Bronchial epithelial cell (primary cell): Measurements from ENCODE around the gene AQP5. TPM values are rescaled to one million over a fixed set of nuclear protein-coding genes. Genes with fewer than 3 reads are reported as not detected.

Experiments
- DNase-seq: peaks from one replicate; pipeline ENCODE4 v3.0.0-alpha.2; 2010; ENCODE audit warnings: low read depth
- FAIRE-seq: peaks from 2 replicates; lab custom pipeline; 2011; peaks lifted over from hg19 to GRCh38; lab: Jason Lieb, UNC
- H3K27me3 ChIP-seq: 2 replicates; pipeline ENCODE4 v1.5.1; 2011; ENCODE audit warnings: low read length; ENCODE audit not compliant: control insufficient read depth, insufficient read depth
- H3K36me3 ChIP-seq: 2 replicates; pipeline ENCODE4 v1.5.1; 2011; ENCODE audit warnings: low read length; ENCODE audit not compliant: control insufficient read depth, insufficient read depth
- H3K4me3 ChIP-seq: 2 replicates; pipeline ENCODE4 v1.5.1; 2011; ENCODE audit warnings: mild to moderate bottlenecking, low read depth, low read length, control low read depth
- CTCF ChIP-seq: IDR thresholded peaks from 2 replicates; pipeline ENCODE4 v1.5.1; 2011; ENCODE audit warnings: mild to moderate bottlenecking, moderate library complexity, low read length, control low read depth, inconsistent platforms; ENCODE audit not compliant: insufficient read depth, severe bottlenecking
- total RNA-seq: library from RNA; depleted of rRNA; stranded (reverse); fragments of >200 nt; gene quantifications from 2 replicates; pipeline ENCODE4 v1.2.1, GENCODE V29; 2014

Gene AQP5
- total RNA-seq, 1 donor from 2014 or later = 1.3 TPM

GRCh38 chr12:49944718-49945117, 17.0 kb upstream of the AQP5 start:
- H3K27me3 ChIP-seq = no peaks in the 10 kb centered on the region
- TF ChIP-seq CTCF = no peak
- FAIRE-seq (no peak), DNase-seq (no peak)
- H3K4me3 ChIP-seq = no peak overlapping the region
- no peaks in the 10 kb centered on the region for H3K36me3 ChIP-seq

GRCh38 chr12:49945394-49946080, 16.1 kb upstream of the AQP5 start:
- no peak for FAIRE-seq
- peak; percentile 66 for DNase-seq

GRCh38 chr12:49946086-49946485, 15.6 kb upstream of the AQP5 start:
- Histone ChIP-seq H3K36me3 (no peaks in the 10 kb centered on the region), H3K4me3 (no peak overlapping the region), H3K27me3 (no peaks in the 10 kb centered on the region)
- FAIRE-seq (no peak), DNase-seq (no peak)
- no peak for TF ChIP-seq CTCF

More at GRCh38 chr12:49945394-49946080, 16.1 kb upstream of the AQP5 start:
- H3K4me3 ChIP-seq = no peak overlapping the region
- H3K27me3 ChIP-seq = no peaks in the 10 kb centered on the region
- peak; percentile 96 for TF ChIP-seq CTCF
- H3K36me3 ChIP-seq = no peaks in the 10 kb centered on the region

GRCh38 chr12:49946497-49946896, 15.2 kb upstream of the AQP5 start:
- no peak for DNase-seq
- H3K36me3 ChIP-seq = no peaks in the 10 kb centered on the region
- FAIRE-seq = no peak
- H3K27me3 ChIP-seq = no peaks in the 10 kb centered on the region
- H3K4me3 ChIP-seq = no peak overlapping the region
- no peak for TF ChIP-seq CTCF

- Histone ChIP-seq H3K27me3 (no peaks in the 10 kb centered on the region), H3K4me3 (no peak overlapping the region), H3K36me3 (no peaks in the 10 kb centered on the region)
- FAIRE-seq = peak; percentile 13
- TF ChIP-seq CTCF = no peak
- DNase-seq = no peak
Measured at GRCh38 chr12:49947593-49948226, 14.0 kb upstream of the AQP5 start.
